ENCODE measurements around the gene GPANK1. TPM values are rescaled to one million over a fixed set of nuclear protein-coding genes. Genes with fewer than 3 reads are reported as not detected.

The GPANK1 gene
- total and polyA plus RNA-seq, 9 donors: 9.8 to 19.0 (median 15.5) TPM

DNA sequence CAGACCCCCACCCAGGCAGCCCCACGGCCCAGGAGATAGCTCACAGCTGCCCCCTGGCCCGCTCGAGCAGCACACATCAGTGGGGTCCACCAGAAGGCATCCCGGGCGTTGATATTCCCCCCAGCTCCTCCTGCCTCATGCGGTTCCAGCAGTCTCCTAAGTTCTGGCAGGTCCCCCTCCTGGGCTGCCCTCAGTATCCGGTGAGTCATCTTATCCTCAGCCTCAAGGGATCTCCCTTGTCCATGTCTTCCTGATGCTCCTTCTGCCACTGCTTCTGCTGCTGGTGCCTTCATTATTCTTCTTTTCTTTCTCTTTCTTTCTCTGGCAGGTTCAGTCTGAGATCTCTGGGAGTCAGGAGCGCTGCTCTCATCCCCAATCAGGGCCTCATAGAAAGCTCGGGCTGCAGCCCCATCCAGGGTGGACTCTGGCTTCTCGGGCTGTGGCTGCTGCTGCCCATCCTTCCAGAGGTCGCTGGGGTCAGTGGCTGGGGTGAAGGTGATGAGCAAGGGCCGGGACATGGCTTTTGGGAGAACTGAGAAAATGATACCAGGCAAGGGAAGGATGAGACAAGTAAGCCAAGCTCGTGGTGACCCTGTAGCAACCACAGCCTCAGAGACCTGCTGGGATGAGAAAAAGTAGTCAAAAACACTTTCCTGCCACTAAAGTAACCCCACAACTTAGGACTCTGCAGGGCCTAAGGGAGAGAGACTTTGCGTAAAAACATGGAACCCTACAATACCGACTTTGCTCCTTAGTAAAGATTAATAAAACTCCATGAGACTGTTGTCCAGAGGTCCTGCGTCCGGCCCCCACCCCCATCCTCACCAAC, 622 bp downstream of the GPANK1 start:
- peaks cover 36% of the 10 kb centered on the region for H3K4me1 ChIP-seq (ENCODE audit: control insufficient read depth, insufficient read depth, low read length)
- H3K27ac ChIP-seq (ENCODE audit: low read length): peak overlapping the region; percentile 100
- peak; percentile 76 for DNase-seq
- H3K27me3 ChIP-seq (ENCODE audit: control insufficient read depth, insufficient read depth, low read length): no peaks in the 10 kb centered on the region
- no peaks in the 10 kb centered on the region for H3K9me3 ChIP-seq (replicated peaks; ENCODE audit: control insufficient read depth, low read depth, low read length)
- 15% methylated on average over 13 of the region's 17 CpGs for WGBS (ENCODE audit: insufficient coverage)
- H3K36me3 ChIP-seq (ENCODE audit: control insufficient read depth, insufficient read depth, low read length): peaks cover 51% of the 10 kb centered on the region
- H3K4me3 ChIP-seq (ENCODE audit: low read length): peak overlapping the region; percentile 70

- no peak for DNase-seq
- Histone ChIP-seq H3K4me3 (ENCODE audit: low read length) (peak overlapping the region; percentile 70), H3K4me1 (ENCODE audit: control insufficient read depth, insufficient read depth, low read length) (peaks cover 44% of the 10 kb centered on the region), H3K27ac (ENCODE audit: low read length) (peak overlapping the region; percentile 100), H3K9me3 (replicated peaks; ENCODE audit: control insufficient read depth, low read depth, low read length) (no peaks in the 10 kb centered on the region), H3K27me3 (ENCODE audit: control insufficient read depth, insufficient read depth, low read length) (no peaks in the 10 kb centered on the region), H3K36me3 (ENCODE audit: control insufficient read depth, insufficient read depth, low read length) (peaks cover 44% of the 10 kb centered on the region)
- 61% methylated on average over 6 of the region's 9 CpGs for WGBS (ENCODE audit: insufficient coverage)
These were observed 1.5 kb downstream of the GPANK1 start for GRCh38 chr6:31663126-31663960.

GRCh38 chr6:31662124-31662723, 2.6 kb downstream of the GPANK1 start:
- H3K27ac ChIP-seq (ENCODE audit: low read length): no peak overlapping the region
- no peaks in the 10 kb centered on the region for H3K27me3 ChIP-seq (ENCODE audit: control insufficient read depth, insufficient read depth, low read length)
- H3K36me3 ChIP-seq (ENCODE audit: control insufficient read depth, insufficient read depth, low read length): peaks cover 43% of the 10 kb centered on the region
- H3K4me1 ChIP-seq (ENCODE audit: control insufficient read depth, insufficient read depth, low read length): peaks cover 47% of the 10 kb centered on the region
- no peaks in the 10 kb centered on the region for H3K9me3 ChIP-seq (replicated peaks; ENCODE audit: control insufficient read depth, low read depth, low read length)
- no peak overlapping the region for H3K4me3 ChIP-seq (ENCODE audit: low read length)
- WGBS (ENCODE audit: insufficient coverage): 85% methylated on average over 6 of the region's 12 CpGs
- no peak for DNase-seq

DNA sequence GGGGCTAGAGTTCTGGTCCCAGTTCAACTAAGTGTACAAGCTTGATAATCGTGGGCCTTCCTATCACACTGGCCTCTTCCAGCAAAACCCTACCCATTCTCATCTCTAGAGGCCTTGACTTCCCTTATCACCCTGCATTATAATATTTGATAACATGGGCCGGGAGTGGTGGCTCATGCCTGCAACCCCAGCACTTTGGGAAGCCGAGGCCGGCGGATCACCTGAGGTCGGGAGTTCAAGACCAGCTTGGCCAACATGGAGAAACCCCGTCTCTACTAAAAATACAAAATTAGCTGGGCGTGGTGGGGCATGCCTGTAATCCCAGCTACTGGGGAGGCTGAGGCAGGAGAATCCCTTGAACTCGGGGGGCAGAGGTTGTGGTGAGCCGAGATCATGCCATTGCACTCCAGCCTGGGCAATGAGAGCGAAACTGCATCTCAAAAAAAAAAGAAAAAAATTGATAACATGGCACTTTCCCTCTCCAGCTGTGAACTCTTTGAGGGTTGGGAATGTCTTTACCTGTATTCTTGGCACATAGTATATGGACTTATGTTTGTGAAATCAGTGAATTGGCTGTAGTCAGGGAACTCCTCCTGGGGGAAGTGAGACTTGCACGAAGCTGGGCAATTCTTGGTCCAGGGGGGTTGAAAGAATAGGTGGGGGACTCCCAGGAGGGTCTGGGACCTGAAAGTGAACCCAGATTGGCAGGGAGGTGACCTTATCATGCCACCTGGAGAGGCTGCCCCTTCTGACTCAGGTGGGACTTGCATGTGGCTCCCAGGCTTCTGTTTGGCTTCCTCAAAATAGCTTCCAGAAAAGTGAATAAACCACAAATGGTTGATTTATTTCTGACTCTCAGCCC, 3.3 kb downstream of the GPANK1 start:
- Histone ChIP-seq H3K27me3 (ENCODE audit: control insufficient read depth, insufficient read depth, low read length) (no peaks in the 10 kb centered on the region), H3K36me3 (ENCODE audit: control insufficient read depth, insufficient read depth, low read length) (peaks cover 42% of the 10 kb centered on the region), H3K27ac (ENCODE audit: low read length) (peak overlapping the region; percentile 71), H3K4me3 (ENCODE audit: low read length) (peak overlapping the region; percentile 72), H3K4me1 (ENCODE audit: control insufficient read depth, insufficient read depth, low read length) (peaks cover 41% of the 10 kb centered on the region), H3K9me3 (replicated peaks; ENCODE audit: control insufficient read depth, low read depth, low read length) (no peaks in the 10 kb centered on the region)
- DNase-seq: no peak
- 74% methylated on average over 4 of the region's 12 CpGs for WGBS (ENCODE audit: insufficient coverage)

DNA sequence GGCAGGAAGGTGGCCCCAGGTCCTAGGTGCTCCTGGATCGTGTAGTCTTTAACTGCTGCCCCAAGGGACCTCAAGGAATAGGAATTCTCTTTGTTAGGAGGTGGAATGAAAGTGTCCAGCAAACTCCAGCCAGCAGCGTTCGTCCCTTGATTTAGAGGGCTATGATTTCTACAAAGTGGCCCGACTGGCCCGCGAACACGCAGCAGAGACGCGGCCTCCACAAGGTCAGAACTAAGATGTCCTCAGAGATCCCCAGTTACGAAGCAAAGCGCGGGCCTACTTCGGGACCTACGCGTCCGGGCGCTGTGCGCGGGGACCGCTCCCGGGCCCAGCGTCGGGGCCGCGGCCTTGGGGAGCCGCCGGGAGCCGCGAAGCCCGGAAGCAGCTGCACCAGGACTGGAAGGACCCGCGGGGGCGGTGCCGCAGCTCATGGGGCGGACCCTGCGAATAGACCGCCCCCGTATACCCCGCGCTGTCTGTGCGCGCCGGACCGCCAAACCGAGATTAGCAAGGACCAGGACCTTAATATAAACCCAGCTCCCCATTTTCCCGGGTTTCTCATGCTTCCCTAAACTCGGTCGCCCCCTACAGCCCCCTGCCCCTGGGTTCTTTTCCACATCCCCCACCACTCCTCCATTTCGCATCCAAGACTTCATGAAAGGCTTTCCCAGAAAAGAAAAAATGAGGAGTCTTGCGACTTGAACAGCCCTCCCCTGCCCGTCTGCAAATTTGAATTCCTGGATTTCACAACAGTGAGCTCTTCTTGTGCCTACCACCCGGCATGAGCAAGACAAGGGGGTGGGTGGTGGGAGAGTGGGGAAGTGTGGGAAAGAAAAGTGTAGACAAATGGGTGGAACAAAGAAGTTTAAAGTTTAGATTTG, 4.2 kb downstream of the GPANK1 start, which contains the start of gene C6orf47:
C6orf47 (minus strand) TSS at position 398 of the 881 bp plus-strand sequence. CDS start 831 bp downstream, outside the sequence.
- H3K9me3 ChIP-seq (replicated peaks; ENCODE audit: control insufficient read depth, low read depth, low read length): no peaks in the 10 kb centered on the region
- peaks cover 46% of the 10 kb centered on the region for H3K36me3 ChIP-seq (ENCODE audit: control insufficient read depth, insufficient read depth, low read length)
- peaks cover 39% of the 10 kb centered on the region for H3K4me1 ChIP-seq (ENCODE audit: control insufficient read depth, insufficient read depth, low read length)
- H3K4me3 ChIP-seq (ENCODE audit: low read length): peak within 1 kb of the TSS; percentile 72
- no peaks in the 10 kb centered on the region for H3K27me3 ChIP-seq (ENCODE audit: control insufficient read depth, insufficient read depth, low read length)
- peak; percentile 94 for DNase-seq
- H3K27ac ChIP-seq (ENCODE audit: low read length): peak within 1 kb of the TSS; percentile 90
- WGBS (ENCODE audit: insufficient coverage): 0% methylated on average over 50 of the region's 52 CpGs

DNA sequence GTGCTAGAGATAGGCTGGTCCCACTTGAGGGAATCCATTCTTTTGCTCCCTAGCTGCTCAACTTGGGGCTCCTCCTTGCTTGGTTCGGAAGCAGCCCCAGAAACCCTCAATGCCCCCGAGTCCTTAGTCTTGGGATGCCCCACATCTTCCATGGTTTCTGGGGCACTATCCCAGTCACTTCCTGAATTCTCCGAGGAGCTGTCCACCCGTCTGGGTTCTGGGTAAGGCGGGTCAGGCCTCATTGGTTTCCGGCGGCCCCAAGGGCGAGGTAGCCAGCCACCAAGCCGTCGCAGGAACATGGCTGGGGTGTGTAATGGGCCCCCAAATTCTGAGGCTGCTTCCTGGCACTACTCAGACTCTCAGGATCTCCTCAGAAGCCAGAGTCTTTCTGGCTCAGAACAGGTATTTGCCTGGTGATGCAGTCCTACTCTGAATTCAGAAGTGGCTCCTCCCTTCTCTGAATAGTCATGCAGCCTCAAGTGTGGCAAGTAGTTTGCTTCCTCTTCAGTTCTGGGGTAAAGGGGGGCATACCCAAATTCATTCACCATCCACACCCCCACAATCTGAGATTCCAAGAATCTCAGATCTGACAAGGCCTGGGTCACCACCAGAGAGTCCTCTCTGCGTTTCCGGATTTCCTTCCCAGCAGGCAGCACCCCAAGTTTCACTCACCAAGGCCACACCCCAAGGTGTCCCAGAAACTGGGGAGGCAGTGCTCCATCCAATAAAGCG, 5.0 kb downstream of the GPANK1 start:
- Histone ChIP-seq H3K27me3 (ENCODE audit: control insufficient read depth, insufficient read depth, low read length) (no peaks in the 10 kb centered on the region), H3K4me1 (ENCODE audit: control insufficient read depth, insufficient read depth, low read length) (peaks cover 39% of the 10 kb centered on the region), H3K4me3 (ENCODE audit: low read length) (peak overlapping the region; percentile 72), H3K27ac (ENCODE audit: low read length) (peak overlapping the region; percentile 90), H3K36me3 (ENCODE audit: control insufficient read depth, insufficient read depth, low read length) (peaks cover 46% of the 10 kb centered on the region), H3K9me3 (replicated peaks; ENCODE audit: control insufficient read depth, low read depth, low read length) (no peaks in the 10 kb centered on the region)
- 36% methylated on average over 12 of the region's 13 CpGs for WGBS (ENCODE audit: insufficient coverage)
- DNase-seq: peak; percentile 46

DNA sequence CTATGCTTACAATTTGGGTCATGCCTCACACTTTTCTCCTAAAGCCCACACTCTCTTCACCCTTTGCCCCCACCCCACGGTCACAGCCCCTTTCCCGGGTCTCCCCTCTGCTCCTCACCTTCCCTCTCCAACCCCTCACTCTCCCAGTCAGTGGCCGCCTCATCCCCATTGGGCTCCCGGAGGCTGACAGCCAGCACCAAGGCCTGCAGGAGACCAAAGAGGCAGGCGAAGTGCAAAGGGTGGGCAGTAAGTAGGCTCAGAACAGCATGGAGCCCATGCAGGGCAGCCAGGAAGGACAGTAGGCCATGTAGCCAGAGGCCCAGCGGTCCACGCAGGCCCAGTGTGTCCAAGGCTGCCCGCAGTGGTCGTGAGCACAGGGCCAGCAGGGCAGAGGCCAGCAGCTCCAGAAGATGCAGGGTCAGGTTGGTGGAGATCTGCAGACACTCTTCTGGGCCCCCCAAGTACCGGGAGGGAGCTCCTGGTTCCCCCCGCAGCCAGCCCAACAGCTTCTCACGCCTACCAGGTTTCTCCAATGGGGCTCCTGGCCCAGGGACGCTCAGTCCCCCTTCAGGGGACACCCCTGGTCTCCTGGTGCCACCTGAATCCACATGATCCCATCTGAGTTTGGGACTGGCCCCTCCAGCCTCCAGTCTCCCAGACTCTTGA, 5.7 kb downstream of the GPANK1 start:
- H3K27ac ChIP-seq (ENCODE audit: low read length): peak overlapping the region; percentile 90

DNA sequence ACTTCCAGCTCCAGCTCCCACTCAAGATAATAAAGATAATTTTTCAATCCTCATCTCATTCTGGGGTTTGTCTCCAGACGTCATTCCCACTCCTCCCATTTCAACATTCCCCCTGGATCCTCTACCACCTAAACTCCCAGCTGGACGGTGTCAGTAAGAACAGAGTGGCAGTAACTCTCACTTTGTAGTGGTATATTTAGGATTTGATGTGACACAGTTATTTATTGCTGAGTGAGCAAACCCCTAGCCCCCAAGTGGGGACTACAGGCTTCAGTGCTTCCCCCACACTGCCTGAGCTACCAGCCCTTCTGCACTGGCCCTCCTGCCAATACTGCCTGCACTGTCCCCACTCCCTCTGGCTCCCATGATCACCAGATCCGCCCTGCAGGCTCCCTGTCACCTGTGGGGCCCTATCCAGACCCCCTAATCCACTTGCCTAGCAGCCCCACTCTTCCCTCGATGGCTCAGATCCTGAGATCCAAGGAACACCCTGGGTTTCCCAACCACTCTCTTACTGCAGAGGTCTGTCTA, 6.6 kb downstream of the GPANK1 start:
- no peak overlapping the region for H3K27ac ChIP-seq (ENCODE audit: low read length)
- peaks cover 34% of the 10 kb centered on the region for H3K4me1 ChIP-seq (ENCODE audit: control insufficient read depth, insufficient read depth, low read length)
- H3K36me3 ChIP-seq (ENCODE audit: control insufficient read depth, insufficient read depth, low read length): peaks cover 38% of the 10 kb centered on the region

More for the DNA sequence above, 5.7 kb downstream of the GPANK1 start:
- WGBS (ENCODE audit: insufficient coverage): 80% methylated on average over 10 of the region's 13 CpGs
- Histone ChIP-seq H3K36me3 (ENCODE audit: control insufficient read depth, insufficient read depth, low read length) (peaks cover 45% of the 10 kb centered on the region), H3K27me3 (ENCODE audit: control insufficient read depth, insufficient read depth, low read length) (no peaks in the 10 kb centered on the region), H3K9me3 (replicated peaks; ENCODE audit: control insufficient read depth, low read depth, low read length) (no peaks in the 10 kb centered on the region), H3K4me3 (ENCODE audit: low read length) (peak overlapping the region; percentile 72), H3K4me1 (ENCODE audit: control insufficient read depth, insufficient read depth, low read length) (peaks cover 35% of the 10 kb centered on the region)
- no peak for DNase-seq

More for the DNA sequence above, 6.6 kb downstream of the GPANK1 start:
- 84% methylated on average over 2 of the region's 4 CpGs for WGBS (ENCODE audit: insufficient coverage)
- DNase-seq: no peak
- Histone ChIP-seq H3K27me3 (ENCODE audit: control insufficient read depth, insufficient read depth, low read length) (no peaks in the 10 kb centered on the region), H3K9me3 (replicated peaks; ENCODE audit: control insufficient read depth, low read depth, low read length) (no peaks in the 10 kb centered on the region), H3K4me3 (ENCODE audit: low read length) (no peak overlapping the region)

All from muscle of leg (tissue), 11 donors.